Activated naive CD4-positive, alpha-beta T cell treated with anti-CD3 and anti-CD28 coated beads, Interleukin-2, amount 50 U/mL, for 72 hours (primary cell): ENCODE results near the gene SF3B3. TPM values are rescaled to one million over a fixed set of nuclear protein-coding genes. Genes with fewer than 3 reads are reported as not detected.
"Not testable (repeated sequence)": the region's sequence is repeated elsewhere in the genome, so short reads cannot be mapped to it uniquely, and the experiment has no call there.

ENCODE experiments used
- ATAC-seq, 2 donors: fragments of 150-1000 bp; cut with Tn5 transposase; 2 replicates each; pipeline ENCODE4 v1.10.0; 2021; ENCODE audit warnings: mild to moderate bottlenecking in 2 of 2, moderate library complexity in 2 of 2
- DNase-seq, 2 donors: peaks; one replicate each; pipeline ENCODE4 v3.0.0; 2021 to 2022; ENCODE audit warnings: low spot score in 2 of 2
- H3K27ac Mint-ChIP-seq, 2 donors: one replicate each; pipeline ENCODE4 v1.8.0; 2022; ENCODE audit warnings: mild to moderate bottlenecking in 2 of 2, mixed read lengths in 2 of 2
- H3K36me3 Mint-ChIP-seq, 2 donors: one replicate each; pipeline ENCODE4 v1.8.0; 2022; ENCODE audit warnings: mixed read lengths in 2 of 2
- H3K9me3 Mint-ChIP-seq, 2 donors: one replicate each; pipeline ENCODE4 v1.8.0; 2022; ENCODE audit warnings: mixed read lengths in 2 of 2
- total RNA-seq, 2 donors: library from RNA; stranded (reverse); gene quantifications; one replicate each; pipeline ENCODE4 v1.2.3, GENCODE V29; 2022

The SF3B3 gene
- total RNA-seq, 2 donors from 2014 or later = 308 to 543 TPM

- Mint-ChIP-seq H3K27ac (no peak overlapping the region), H3K36me3 (no peaks in the 10 kb centered on the region), H3K9me3 (no peaks in the 10 kb centered on the region)
- no peak for ATAC-seq
- no peak for DNase-seq
Measured at GRCh38 chr16:70614208-70614951, 90.8 kb downstream of the SF3B3 start.

GRCh38 chr16:70615945-70616344 is 92.3 kb downstream of the SF3B3 start:
- DNase-seq (no peak), ATAC-seq (no peak)
- Mint-ChIP-seq H3K36me3 (no peaks in the 10 kb centered on the region), H3K9me3 (no peaks in the 10 kb centered on the region), H3K27ac (no peak overlapping the region)

GRCh38 chr16:70621864-70622263 is 98.2 kb downstream of the SF3B3 start:
- not testable (repeated sequence) for H3K9me3 Mint-ChIP-seq, H3K36me3 Mint-ChIP-seq, DNase-seq, ATAC-seq, H3K27ac Mint-ChIP-seq

Other genes with a start within 250 kb of the SF3B3 start
- gene AARS1, start 234.3 kb upstream of the SF3B3 start, total RNA-seq = 100 to 1,000 TPM; 147 to 151 TPM
- 10 to 100 TPM; 21.6 to 32.6 TPM for gene DDX19B, start 224.6 kb upstream of the SF3B3 start, total RNA-seq
- 10 to 100 TPM; 41.7 to 55.2 TPM for gene DDX19A, start 176.9 kb upstream of the SF3B3 start, total RNA-seq
- gene ST3GAL2, start 84.7 kb upstream of the SF3B3 start, total RNA-seq = 10 to 100 TPM; 13.9 to 18.2 TPM
- 10 to 100 TPM in 1 of 2 donors, 1 to 10 TPM in 1; 6.1 to 16.6 TPM for gene FCSK, start 69.2 kb upstream of the SF3B3 start, total RNA-seq
- gene COG4, start 262 bp upstream of the SF3B3 start, total RNA-seq = 10 to 100 TPM; 37.5 to 41.2 TPM
- gene IL34, start 122.7 kb downstream of the SF3B3 start, total RNA-seq = not detected
- gene MTSS2, start 162.2 kb downstream of the SF3B3 start, total RNA-seq = 1 to 10 TPM in 1 of 2 donors, under 1 TPM in 1; 0.82 to 1.8 TPM